ENCODE results near the gene TUNAR.

DNA sequence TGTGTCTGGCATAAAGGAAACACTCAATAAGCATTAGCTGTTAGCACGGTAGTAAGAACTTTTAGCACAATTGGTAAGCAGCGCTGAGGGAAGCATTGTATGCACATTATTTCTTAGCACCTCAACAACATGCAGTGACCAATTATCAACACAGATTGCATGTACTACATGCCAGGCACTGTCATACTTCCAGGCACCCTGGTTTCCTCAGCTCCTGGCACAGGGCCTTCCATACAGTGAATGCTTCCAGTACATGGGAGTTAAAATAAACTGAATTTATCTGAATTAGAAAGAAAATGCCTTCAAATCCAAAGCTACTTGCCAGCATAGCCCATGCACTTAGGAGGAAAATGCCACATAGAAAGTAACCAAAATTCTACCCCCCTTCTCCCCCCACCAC lies 59.4 kb downstream of the TUNAR start:
- TF ChIP-seq, protein P1, sequence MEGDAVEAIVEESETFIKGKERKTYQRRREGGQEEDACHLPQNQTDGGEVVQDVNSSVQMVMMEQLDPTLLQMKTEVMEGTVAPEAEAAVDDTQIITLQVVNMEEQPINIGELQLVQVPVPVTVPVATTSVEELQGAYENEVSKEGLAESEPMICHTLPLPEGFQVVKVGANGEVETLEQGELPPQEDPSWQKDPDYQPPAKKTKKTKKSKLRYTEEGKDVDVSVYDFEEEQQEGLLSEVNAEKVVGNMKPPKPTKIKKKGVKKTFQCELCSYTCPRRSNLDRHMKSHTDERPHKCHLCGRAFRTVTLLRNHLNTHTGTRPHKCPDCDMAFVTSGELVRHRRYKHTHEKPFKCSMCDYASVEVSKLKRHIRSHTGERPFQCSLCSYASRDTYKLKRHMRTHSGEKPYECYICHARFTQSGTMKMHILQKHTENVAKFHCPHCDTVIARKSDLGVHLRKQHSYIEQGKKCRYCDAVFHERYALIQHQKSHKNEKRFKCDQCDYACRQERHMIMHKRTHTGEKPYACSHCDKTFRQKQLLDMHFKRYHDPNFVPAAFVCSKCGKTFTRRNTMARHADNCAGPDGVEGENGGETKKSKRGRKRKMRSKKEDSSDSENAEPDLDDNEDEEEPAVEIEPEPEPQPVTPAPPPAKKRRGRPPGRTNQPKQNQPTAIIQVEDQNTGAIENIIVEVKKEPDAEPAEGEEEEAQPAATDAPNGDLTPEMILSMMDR (conservative IDR thresholded peaks at IDR 0.05; ENCODE audit: low read depth in 2 of 2): no peak
- TF ChIP-seq POLR2AphosphoS5 (IDR thresholded peaks at IDR 0.05; ENCODE audit: low read depth) (no peak), EZH2phosphoT487 (IDR thresholded peaks at IDR 0.05; ENCODE audit: unreplicated experiment) (no peak), EZH2 (IDR thresholded peaks at IDR 0.05; ENCODE audit: low read depth, unreplicated experiment) (no peak), ZNF114 (CRISPR knock-in tag; IDR thresholded peaks at IDR 0.05) (no peak), NANOG (IDR thresholded peaks at IDR 0.05; ENCODE audit: borderline replicate concordance) (no peak), JUNB (IDR thresholded peaks at IDR 0.05; ENCODE audit: unreplicated experiment) (no peak), CREB1 (CRISPR knock-in tag; IDR thresholded peaks at IDR 0.05; ENCODE audit: low read depth) (no peak)
- TF ChIP-seq, protein P2, sequence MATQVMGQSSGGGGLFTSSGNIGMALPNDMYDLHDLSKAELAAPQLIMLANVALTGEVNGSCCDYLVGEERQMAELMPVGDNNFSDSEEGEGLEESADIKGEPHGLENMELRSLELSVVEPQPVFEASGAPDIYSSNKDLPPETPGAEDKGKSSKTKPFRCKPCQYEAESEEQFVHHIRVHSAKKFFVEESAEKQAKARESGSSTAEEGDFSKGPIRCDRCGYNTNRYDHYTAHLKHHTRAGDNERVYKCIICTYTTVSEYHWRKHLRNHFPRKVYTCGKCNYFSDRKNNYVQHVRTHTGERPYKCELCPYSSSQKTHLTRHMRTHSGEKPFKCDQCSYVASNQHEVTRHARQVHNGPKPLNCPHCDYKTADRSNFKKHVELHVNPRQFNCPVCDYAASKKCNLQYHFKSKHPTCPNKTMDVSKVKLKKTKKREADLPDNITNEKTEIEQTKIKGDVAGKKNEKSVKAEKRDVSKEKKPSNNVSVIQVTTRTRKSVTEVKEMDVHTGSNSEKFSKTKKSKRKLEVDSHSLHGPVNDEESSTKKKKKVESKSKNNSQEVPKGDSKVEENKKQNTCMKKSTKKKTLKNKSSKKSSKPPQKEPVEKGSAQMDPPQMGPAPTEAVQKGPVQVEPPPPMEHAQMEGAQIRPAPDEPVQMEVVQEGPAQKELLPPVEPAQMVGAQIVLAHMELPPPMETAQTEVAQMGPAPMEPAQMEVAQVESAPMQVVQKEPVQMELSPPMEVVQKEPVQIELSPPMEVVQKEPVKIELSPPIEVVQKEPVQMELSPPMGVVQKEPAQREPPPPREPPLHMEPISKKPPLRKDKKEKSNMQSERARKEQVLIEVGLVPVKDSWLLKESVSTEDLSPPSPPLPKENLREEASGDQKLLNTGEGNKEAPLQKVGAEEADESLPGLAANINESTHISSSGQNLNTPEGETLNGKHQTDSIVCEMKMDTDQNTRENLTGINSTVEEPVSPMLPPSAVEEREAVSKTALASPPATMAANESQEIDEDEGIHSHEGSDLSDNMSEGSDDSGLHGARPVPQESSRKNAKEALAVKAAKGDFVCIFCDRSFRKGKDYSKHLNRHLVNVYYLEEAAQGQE (IDR thresholded peaks at IDR 0.05; ENCODE audit: unreplicated experiment): no peak
